IMR-90 (cell line): Measurements from ENCODE around the gene KCTD18.

Experiments
- BHLHE40 ChIP-seq: fragments of 150-350 bp; IDR thresholded peaks from 2 replicates; pipeline ENCODE4 v1.6.1; 2016; ENCODE audit warnings: mild to moderate bottlenecking, low read depth, low read length
- FOS ChIP-seq: fragments of 150-350 bp; IDR thresholded peaks from 2 replicates; pipeline ENCODE4 v1.6.1; 2016; ENCODE audit warnings: low read depth, low read length
- MAZ ChIP-seq: IDR thresholded peaks from 2 replicates; pipeline ENCODE4 v1.6.1; 2012; ENCODE audit warnings: low read depth, mild to moderate bottlenecking, low read length, improper control_type of control experiment, moderate library complexity, borderline replicate concordance
- POLR2A ChIP-seq: IDR thresholded peaks from 2 replicates; pipeline ENCODE4 v1.6.1; 2012; ENCODE audit warnings: mild to moderate bottlenecking, low read depth, low read length
- RAD21 ChIP-seq: IDR thresholded peaks from 2 replicates; pipeline ENCODE4 v1.6.1; 2012; ENCODE audit warnings: low read length, improper control_type of control experiment
- RFX5 ChIP-seq: IDR thresholded peaks from 2 replicates; pipeline ENCODE4 v1.8.0; 2012; ENCODE audit warnings: low read depth, mild to moderate bottlenecking, low read length, moderate library complexity
- TF ChIP-seq, protein P1 (sequence below): fragments of 150-350 bp; IDR thresholded peaks from 2 replicates; pipeline ENCODE4 v1.6.1; 2016; ENCODE audit warnings: low read depth, mild to moderate bottlenecking, low read length, moderate library complexity, borderline replicate concordance
- TF ChIP-seq, protein P2 (sequence below): conservative IDR thresholded peaks from 2 replicates; pipeline ENCODE4 v1.5.1; 2012; ENCODE audit warnings: mild to moderate bottlenecking, low read depth, low read length, improper control_type of control experiment

DNA sequence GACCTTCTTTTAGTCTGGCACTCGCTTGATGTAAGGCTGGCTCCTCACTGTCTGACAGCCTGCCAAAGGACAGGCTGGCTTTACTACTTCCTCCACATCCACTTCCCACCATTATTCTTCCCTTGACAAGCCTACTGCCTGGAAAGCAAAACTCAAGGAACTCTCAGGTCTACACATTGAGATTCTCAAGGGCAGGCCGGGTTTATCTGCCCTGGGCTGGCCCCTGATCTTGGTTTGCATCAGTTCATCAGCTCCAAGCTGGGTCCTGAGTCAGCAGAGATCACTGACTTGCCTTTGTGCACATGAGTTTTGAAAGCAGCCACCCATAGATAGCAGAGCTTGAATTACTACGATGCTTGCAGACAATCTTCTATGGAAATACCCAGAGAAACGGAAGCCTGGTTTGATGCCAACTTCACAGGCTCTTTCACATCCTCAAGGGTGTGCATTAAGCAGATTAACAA lies 53.9 kb downstream of the KCTD18 start:
- TF ChIP-seq, protein P1, sequence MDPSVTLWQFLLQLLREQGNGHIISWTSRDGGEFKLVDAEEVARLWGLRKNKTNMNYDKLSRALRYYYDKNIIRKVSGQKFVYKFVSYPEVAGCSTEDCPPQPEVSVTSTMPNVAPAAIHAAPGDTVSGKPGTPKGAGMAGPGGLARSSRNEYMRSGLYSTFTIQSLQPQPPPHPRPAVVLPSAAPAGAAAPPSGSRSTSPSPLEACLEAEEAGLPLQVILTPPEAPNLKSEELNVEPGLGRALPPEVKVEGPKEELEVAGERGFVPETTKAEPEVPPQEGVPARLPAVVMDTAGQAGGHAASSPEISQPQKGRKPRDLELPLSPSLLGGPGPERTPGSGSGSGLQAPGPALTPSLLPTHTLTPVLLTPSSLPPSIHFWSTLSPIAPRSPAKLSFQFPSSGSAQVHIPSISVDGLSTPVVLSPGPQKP: no peak
- TF ChIP-seq RFX5: no peak
- TF ChIP-seq POLR2A: no peak
- TF ChIP-seq, protein P2, sequence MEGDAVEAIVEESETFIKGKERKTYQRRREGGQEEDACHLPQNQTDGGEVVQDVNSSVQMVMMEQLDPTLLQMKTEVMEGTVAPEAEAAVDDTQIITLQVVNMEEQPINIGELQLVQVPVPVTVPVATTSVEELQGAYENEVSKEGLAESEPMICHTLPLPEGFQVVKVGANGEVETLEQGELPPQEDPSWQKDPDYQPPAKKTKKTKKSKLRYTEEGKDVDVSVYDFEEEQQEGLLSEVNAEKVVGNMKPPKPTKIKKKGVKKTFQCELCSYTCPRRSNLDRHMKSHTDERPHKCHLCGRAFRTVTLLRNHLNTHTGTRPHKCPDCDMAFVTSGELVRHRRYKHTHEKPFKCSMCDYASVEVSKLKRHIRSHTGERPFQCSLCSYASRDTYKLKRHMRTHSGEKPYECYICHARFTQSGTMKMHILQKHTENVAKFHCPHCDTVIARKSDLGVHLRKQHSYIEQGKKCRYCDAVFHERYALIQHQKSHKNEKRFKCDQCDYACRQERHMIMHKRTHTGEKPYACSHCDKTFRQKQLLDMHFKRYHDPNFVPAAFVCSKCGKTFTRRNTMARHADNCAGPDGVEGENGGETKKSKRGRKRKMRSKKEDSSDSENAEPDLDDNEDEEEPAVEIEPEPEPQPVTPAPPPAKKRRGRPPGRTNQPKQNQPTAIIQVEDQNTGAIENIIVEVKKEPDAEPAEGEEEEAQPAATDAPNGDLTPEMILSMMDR: no peak
- no peak for TF ChIP-seq BHLHE40
- TF ChIP-seq FOS: no peak
- TF ChIP-seq MAZ: no peak
- TF ChIP-seq RAD21: no peak
